ENCODE measurements around the gene LRRC58.
"Not testable (repeated sequence)": the region's sequence is repeated elsewhere in the genome, so short reads cannot be mapped to it uniquely, and the experiment has no call there.

Gene LRRC58

GRCh38 chr3:120348991-120349854 lies at the start of gene LRRC58:
TSS of gene LRRC58 (minus strand) at chr3:120349354. CDS start at chr3:120349243, 111 bp downstream.
- DNase-seq (ENCODE audit: low read depth, low spot score): peak; percentile 82

- no peak for DNase-seq (ENCODE audit: low read depth, low spot score)
Measured at GRCh38 chr3:120396469-120396868, 47.3 kb upstream of the LRRC58 start.

DNA sequence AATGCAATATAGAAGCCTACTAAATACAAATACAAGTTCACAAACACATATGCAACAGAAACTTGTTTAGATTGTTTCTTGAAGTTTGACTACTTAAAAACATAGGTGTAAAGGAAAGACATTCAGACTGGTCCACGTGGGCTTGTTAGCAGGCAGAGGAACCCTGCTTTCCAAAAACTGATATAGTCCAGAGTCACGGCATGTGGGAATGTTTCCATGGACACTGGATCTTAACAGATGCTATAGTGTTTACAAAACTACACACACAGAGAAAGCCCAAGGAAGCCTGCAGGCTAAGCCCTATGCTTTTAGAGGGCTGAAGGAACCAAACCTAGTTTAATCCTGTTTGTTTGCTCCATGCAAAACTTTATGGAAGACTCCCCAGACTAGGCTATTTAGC lies 45.2 kb upstream of the LRRC58 start:
- DNase-seq (ENCODE audit: low read depth, low spot score): no peak

GRCh38 chr3:120393761-120394160 lies 44.6 kb upstream of the LRRC58 start:
- no peak for DNase-seq (ENCODE audit: low read depth, low spot score)

- no peak for DNase-seq (ENCODE audit: low read depth, low spot score)
Measured at GRCh38 chr3:120393243-120393642, 44.1 kb upstream of the LRRC58 start.

DNA sequence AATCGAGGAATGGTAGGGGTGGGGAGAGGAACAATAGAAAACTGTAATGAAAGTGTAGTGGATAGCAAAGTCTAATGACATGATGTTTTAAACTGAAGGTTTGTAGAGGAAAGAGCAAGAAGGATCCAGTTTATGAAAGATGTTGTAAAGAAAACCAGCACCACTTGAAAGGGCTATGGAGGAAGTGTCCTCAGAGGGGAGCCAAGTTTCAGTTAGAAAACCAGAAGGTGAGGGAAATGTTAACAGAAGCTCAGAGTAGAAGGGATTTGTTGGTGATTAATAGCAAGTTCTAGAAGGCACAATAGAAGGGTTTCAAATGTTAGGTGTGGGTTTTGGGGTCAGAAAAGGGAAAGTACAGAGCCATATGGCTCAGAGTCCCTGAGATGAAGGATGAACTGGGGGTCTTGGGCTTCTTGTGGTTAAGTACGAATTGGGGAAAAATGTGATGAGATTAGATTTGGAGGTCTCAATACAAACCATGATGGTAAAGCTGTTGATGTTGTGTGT lies 33.8 kb upstream of the LRRC58 start:
- no peak for DNase-seq (ENCODE audit: low read depth, low spot score)

DNA sequence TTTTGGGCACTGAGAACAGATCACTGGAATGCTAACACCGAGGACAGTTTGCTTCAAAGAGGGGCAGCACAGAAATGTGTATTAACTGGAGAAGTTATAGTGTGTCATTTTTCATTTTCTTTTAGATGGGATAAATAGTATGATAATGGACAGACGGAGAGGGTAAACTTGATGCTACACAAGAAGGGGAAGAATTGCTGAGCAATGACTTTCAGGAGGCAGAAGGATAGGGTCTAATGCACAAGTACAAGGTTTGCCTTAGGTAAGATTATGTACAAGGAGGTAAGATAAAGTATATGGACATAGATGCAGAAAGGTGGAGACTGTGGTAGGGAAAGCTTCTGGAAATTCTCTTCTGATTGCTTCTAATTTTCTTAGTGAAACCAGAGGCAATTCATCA lies 32.3 kb upstream of the LRRC58 start:
- DNase-seq (ENCODE audit: low read depth, low spot score): no peak

- DNase-seq (ENCODE audit: low read depth, low spot score): not testable (repeated sequence)
Measured at GRCh38 chr3:120377948-120378347, 28.8 kb upstream of the LRRC58 start.

GRCh38 chr3:120370463-120370862 lies 21.3 kb upstream of the LRRC58 start:
- DNase-seq (ENCODE audit: low read depth, low spot score): no peak

DNA sequence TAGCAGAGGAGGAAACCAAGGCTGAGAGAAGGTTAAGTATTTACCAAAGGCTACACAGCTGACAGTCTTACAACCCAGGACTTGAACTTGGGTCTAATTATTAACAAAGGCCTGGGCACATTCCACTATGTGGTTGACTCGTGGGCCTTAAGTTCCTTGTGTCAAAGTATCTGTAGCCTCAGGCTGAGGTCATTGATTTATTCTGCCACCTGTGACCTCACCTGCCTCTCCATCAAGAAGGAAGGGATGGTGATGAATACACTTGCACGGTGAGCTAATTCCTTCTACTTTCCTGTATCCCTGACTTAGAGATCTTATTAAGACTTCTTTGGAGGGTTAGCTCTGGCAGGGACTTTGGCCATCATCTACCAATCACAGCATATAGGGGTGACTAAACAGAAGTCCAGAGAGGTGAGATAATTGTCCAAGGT lies 19.9 kb upstream of the LRRC58 start:
- DNase-seq (ENCODE audit: low read depth, low spot score): no peak

DNA sequence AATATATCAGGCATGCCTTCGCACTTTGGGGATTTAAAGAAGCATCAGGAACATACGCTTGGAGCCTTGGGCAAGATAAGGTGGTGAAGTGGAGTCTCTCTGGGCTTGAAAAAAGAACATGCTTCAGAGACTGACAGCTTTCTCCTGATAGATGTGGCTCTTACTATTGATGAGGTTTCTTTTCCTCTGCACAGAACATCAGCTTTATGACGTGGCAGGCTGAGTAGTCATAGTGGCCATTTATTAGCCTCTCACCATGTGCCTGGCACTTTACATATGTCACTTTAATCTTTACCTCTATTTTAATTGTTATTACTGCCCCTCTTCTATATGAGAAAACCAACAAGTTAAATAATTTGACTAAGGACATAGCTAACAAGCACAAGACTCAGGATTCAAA lies 19.0 kb upstream of the LRRC58 start:
- no peak for DNase-seq (ENCODE audit: low read depth, low spot score)

- DNase-seq (ENCODE audit: low read depth, low spot score): no peak
Measured at GRCh38 chr3:120364821-120365220, 15.7 kb upstream of the LRRC58 start.

GRCh38 chr3:120364101-120364500 lies 14.9 kb upstream of the LRRC58 start:
- DNase-seq (ENCODE audit: low read depth, low spot score): no peak

DNA sequence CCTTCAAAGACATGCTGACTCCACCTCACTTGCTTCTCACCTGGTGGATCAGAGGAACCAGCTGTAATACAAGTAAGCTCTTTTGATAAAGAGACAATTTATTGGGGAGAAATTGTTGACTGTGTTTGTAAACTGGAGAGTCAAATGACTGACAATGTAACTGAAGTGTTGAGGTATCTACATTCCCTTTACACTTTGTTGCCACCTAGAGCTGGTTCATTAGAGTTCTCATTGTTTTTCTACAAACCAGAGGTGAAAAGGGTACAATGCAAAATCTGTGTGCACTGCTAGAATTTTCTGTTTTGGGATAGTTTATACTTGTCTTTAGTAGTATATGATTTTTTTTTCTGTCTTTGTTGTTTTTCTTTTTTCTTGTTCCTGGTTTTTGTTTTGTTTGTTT lies 8.7 kb upstream of the LRRC58 start:
- no peak for DNase-seq (ENCODE audit: low read depth, low spot score)

DNA sequence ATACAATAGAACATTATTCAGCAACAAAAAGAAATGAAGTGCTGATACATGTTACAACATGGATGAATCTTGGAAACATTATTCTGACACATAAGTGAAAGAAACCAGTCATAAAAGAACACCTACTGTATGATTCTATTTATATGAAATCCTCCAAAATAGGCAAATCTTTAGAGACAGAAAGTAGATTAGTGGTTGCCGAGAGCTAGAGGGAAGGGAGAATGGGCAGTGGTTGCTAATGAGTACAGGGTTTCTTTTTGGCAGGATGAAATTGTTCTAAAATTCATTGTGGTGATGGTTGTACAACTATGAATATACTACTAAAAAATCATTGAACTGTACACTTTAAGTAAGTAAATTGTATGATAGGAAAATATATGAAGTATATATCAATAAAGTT lies 6.3 kb upstream of the LRRC58 start:
- DNase-seq (ENCODE audit: low read depth, low spot score): no peak

- DNase-seq (ENCODE audit: low read depth, low spot score): no peak
Measured at GRCh38 chr3:120353463-120353862, 4.3 kb upstream of the LRRC58 start.

DNA sequence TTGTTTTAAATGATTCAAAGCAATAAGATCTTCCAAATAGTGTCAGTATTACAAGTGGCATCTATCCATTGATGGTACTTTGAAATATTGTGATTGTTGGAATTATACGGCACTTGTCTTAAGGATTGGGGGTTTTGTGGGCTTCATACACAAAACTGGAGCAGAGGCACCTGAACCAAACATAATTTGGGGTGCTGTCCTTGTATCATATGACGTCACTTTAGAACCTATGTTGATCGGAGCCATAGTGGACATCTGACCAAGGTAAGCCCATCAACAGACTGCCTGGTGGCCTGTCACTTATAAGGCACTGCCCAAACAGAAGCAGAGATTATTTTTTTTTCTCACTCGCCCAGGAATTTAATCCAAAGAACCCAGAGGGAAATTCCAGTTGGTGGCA lies 2.9 kb upstream of the LRRC58 start:
- no peak for DNase-seq (ENCODE audit: low read depth, low spot score)

DNA sequence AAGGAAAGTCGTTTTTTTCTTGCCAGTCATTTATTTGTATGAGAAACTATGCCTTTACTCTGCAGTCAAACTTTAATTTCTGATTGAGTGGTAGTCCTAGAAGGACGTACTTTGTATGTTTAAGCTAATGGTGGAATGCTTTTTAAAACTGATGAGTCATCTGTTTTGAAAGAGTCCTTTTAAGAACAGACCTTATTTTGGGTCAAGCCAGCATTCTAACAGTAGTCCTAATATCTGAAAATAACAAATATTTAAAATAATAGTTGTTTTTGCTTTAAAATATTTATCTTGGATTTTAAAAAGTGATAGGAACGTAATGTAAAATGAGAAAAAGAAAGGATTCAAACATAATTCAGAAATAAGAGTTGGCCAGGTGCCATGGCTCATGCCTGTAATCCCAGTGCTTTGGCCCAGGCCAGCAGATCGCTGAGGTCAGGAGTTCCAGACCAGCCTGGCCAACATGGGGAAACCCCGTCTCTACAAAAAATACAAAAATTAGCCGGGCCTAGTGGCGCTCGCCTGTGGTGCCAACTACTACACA lies 1.3 kb upstream of the LRRC58 start:
- no peak for DNase-seq (ENCODE audit: low read depth, low spot score)

- no peak for DNase-seq (ENCODE audit: low read depth, low spot score)
Measured at GRCh38 chr3:120349855-120350125, 636 bp upstream of the LRRC58 start.

- no peak for DNase-seq (ENCODE audit: low read depth, low spot score)
Measured at GRCh38 chr3:120348065-120348990, 826 bp downstream of the LRRC58 start.

DNA sequence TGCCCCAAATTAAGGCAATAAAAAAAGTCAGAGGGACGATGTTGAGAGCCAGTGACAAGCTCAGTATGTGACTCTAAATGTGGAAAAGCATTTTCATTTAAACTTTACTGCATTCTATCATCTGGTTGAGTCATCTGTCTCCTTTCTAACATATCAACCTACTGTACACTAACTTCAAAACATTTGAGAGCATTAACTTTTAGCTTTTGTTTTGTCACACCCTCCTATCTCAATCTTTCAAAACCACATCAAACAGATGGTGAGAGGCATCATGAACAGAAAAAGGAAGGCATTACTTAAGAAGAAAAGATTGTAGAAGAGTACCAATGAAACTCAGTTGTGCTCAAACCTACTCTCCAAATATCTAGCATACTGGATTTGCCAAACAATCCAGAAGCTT lies 4.8 kb downstream of the LRRC58 start:
- DNase-seq (ENCODE audit: low read depth, low spot score): no peak

DNA sequence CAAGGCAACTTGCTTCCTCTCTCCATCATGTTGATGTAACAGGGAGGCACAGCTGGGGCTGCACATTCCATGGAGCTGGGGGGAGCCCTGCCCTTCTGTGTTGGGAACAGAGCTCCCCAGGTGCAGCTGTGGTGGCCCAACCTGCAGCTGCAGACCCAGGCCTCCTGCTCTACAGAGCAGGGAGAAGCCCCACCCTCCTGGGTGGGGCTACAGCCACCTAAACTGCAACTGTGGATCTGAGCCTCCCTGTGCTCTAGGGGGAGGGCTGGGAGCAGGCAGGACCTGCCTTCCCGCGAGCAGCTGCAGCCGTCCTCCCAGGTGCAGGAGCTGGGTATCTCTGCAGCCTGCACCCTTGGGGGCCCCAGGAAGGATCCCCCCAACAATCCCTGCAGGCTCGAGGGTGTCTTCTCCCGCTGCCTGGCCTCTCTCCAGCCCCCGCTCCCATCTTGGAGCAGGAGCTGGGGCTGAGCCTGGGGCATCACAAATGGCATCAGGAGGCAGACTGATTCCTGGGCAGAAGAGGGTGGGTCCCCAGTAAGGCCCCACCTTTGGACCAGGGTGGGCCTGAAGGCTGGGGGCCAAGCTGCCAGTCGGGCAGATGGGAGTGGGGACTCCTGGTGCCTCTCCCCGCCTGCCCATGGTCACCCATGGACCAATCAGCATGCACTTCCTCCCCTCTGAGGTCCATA lies 7.4 kb downstream of the LRRC58 start:
- DNase-seq (ENCODE audit: low read depth, low spot score): no peak

Measured in smooth muscle cell of the brain vasculature (primary cell).